GM18873 (cell line): ENCODE results near the gene UROD.
"Not testable (repeated sequence)": the region's sequence is repeated elsewhere in the genome, so short reads cannot be mapped to it uniquely, and the experiment has no call there.

Experiments used
- ATAC-seq: cut with Tn5 transposase; IDR thresholded peaks from one replicate; pipeline ENCODE4 v1.9.1; 2021; ENCODE audit warnings: mild to moderate bottlenecking, moderate library complexity, moderate number of reproducible peaks; ENCODE audit not compliant: unreplicated experiment, low FRiP score

UROD gene

GRCh38 chr1:45011837-45012638, at the start of gene UROD:
TSS of gene UROD (plus strand) at chr1:45012254. CDS start at chr1:45012266, 12 bp downstream.
- peak; percentile 56 for ATAC-seq

GRCh38 chr1:44962729-44963128, 49.3 kb upstream of the UROD start:
- no peak for ATAC-seq

GRCh38 chr1:44964396-44964795, 47.7 kb upstream of the UROD start:
- ATAC-seq: no peak

- ATAC-seq: no peak
These were observed 41.7 kb upstream of the UROD start for GRCh38 chr1:44970317-44970716.

GRCh38 chr1:44973645-44974044, 38.4 kb upstream of the UROD start:
- ATAC-seq: no peak

- ATAC-seq: no peak
These were observed 35.8 kb upstream of the UROD start for GRCh38 chr1:44976252-44976651.

- ATAC-seq: not testable (repeated sequence)
These were observed 34.7 kb upstream of the UROD start for GRCh38 chr1:44977372-44977771.

- ATAC-seq: peak; percentile 9
These were observed 26.2 kb upstream of the UROD start for GRCh38 chr1:44985747-44986359.

GRCh38 chr1:44988531-44989156, 23.4 kb upstream of the UROD start:
- no peak for ATAC-seq

GRCh38 chr1:44994309-44994898, 17.6 kb upstream of the UROD start:
- no peak for ATAC-seq

- no peak for ATAC-seq
These were observed 16.4 kb upstream of the UROD start for GRCh38 chr1:44995467-44996238.

- ATAC-seq: no peak
These were observed 12.8 kb upstream of the UROD start for GRCh38 chr1:44999232-44999631.

GRCh38 chr1:45001011-45001481, 11.0 kb upstream of the UROD start:
- no peak for ATAC-seq

GRCh38 chr1:45001576-45001975, 10.5 kb upstream of the UROD start:
- ATAC-seq: not testable (repeated sequence)

- no peak for ATAC-seq
These were observed 9.1 kb upstream of the UROD start for GRCh38 chr1:45002650-45003645.

- ATAC-seq: no peak
These were observed 8.3 kb upstream of the UROD start for GRCh38 chr1:45003741-45004140.

- no peak for ATAC-seq
These were observed 7.7 kb upstream of the UROD start for GRCh38 chr1:45004281-45004920.

- ATAC-seq: no peak
These were observed 6.3 kb upstream of the UROD start for GRCh38 chr1:45005761-45006160.

- ATAC-seq: no peak
These were observed 4.7 kb upstream of the UROD start for GRCh38 chr1:45007311-45007710.
